Pancreas (tissue), 10 donors: Measurements from ENCODE around the gene ARFGAP1. TPM values are rescaled to one million over a fixed set of nuclear protein-coding genes. Genes with fewer than 3 reads are reported as not detected.
A peak's percentile ranks its signal among the peaks of the same experiment; 100 is the strongest.

Experiments
- ATAC-seq, 4 donors: fragments of 200-7000 bp; cut with Tn5 transposase; one replicate each; pipeline versions ENCODE4 v1.8.0 to v1.9.1; 2020; ENCODE audit warnings: mild to moderate bottlenecking in 4 of 4, moderate library complexity in 4 of 4
- DNase-seq, 6 donors: peaks; one replicate each; pipeline ENCODE4 v3.0.0-alpha.2; 2020
- FAIRE-seq: peaks from 2 replicates; lab custom pipeline; 2012; peaks lifted over from hg19 to GRCh38; lab: Jason Lieb, UNC
- H3K27ac ChIP-seq, 4 donors: fragments of 200-600 bp; sonication (generic); 1 replicate in 3 of 4; 2 replicates in 1 of 4; pipeline versions ENCODE4 v1.5.0 to v1.8.0; 2020
- H3K27me3 ChIP-seq, 4 donors: fragments of 200-600 bp; one replicate each; pipeline ENCODE4 v1.8.0; 2021
- H3K36me3 ChIP-seq, 3 donors: fragments of 200-600 bp; sonication (generic) in 1 of 3; one replicate each; pipeline versions ENCODE4 v1.5.0 to v1.8.0; 2020 to 2021
- H3K4me1 ChIP-seq, 3 donors: fragments of 200-600 bp; one replicate each; pipeline ENCODE4 v1.8.0; 2021
- H3K4me3 ChIP-seq, 4 donors: fragments of 200-600 bp; sonication (generic) in 2 of 4; one replicate each; pipeline versions ENCODE4 v1.5.0 to v1.8.0; 2020 to 2021
- H3K9me3 ChIP-seq, 4 donors: fragments of 200-600 bp; one replicate each; pipeline ENCODE4 v1.8.0; 2021
- CTCF ChIP-seq, 4 donors: fragments of 200-600 bp; sonication (generic) in 3 of 4; IDR thresholded peaks; one replicate each; pipeline versions ENCODE4 v1.5.0 to v1.8.0; 2021; ENCODE audit warnings: antibody characterized with exemption in 4 of 4
- WGBS, 2 donors: extraction: QIAGEN DNeasy Blood & Tissue Kit; methylation state at CpG; one replicate each; pipeline ENCODE4 v1.1.7; 2013; 5-methylcytosine and 5-hydroxymethylcytosine counted together
- intact Hi-C, 3 donors: fragments of 100-400 bp; cut with DNase I; formaldehyde crosslinking; loops; one replicate each; pipeline versions ENCODE4 v1.11.1 to v1.14.2; 2022
- polyA plus RNA-seq, 2 donors: library from polyadenylated mRNA; stranded (reverse); fragments of 200-250 nt; gene quantifications; one replicate each; pipeline ENCODE4 v1.2.3, GENCODE V29; 2013
- total RNA-seq, 6 donors: library from RNA; stranded (reverse); fragmentation: NEBNext Ultra II Directional in 4 of 6; extraction: Animal tissue kit (Norgen Biotek cat#: 25700) in 4 of 6; gene quantifications; one replicate each; pipeline versions ENCODE4 v1.2.1 to v1.2.4, GENCODE V29; 2021 to 2023
- donor health status: healthy with polysubstance abuse.
- donor health status: DM: no; HTN: no; CAD: no; lungs with moderate emphysema.
- donor health status: DM: no; HTN: no; CAD: no.
- donor health status: control.
- donor health status: control.
- donor health status: Bipolar disorder and iron deficiency.
- donor health status: DM: yes; HTN: yes; CAD: no.
- donor health status: DM: no; HTN: no; CAD: no.
- donor health status: DM: no; HTN: no; CAD: no.
- donor health status: DM: yes; HTN: yes; CAD: no.

ARFGAP1 gene
- total and polyA plus RNA-seq, 8 donors: 34.0 to 251 (median 53.3) TPM

- 33 to 44% methylated on average over 13 to 17 of the region's 17 CpGs for WGBS, 2 donors
- Histone ChIP-seq H3K36me3 (no peaks in the 10 kb centered on the region), H3K27me3 (peaks cover 0 to 3% (median 0%) of the 10 kb centered on the region in 4 donors), H3K9me3 (no peaks in the 10 kb centered on the region), H3K27ac (no peak within 1 kb of the TSS), H3K4me3 (no peak within 1 kb of the TSS), H3K4me1 (no peaks in the 10 kb centered on the region)
- peak in 1 of 6 donors; percentile 55 for DNase-seq
- intact Hi-C loops: no loop called here
- TF ChIP-seq CTCF (IDR thresholded peaks at IDR 0.05): no peak
- FAIRE-seq: no peak
- ATAC-seq: no peak
These were observed 37.1 kb upstream of the ARFGAP1 start, which contains the start of gene BIRC7 for GRCh38 chr20:63235399-63235983. BIRC7 (plus strand) TSS chr20:63235905; CDS start chr20:63236097, 192 bp downstream.

GRCh38 chr20:63236116-63236837, 36.3 kb upstream of the ARFGAP1 start:
- intact Hi-C loops: no loop called here
- no peaks in the 10 kb centered on the region for H3K36me3 ChIP-seq
- no peak overlapping the region for H3K27ac ChIP-seq
- FAIRE-seq (no peak), ATAC-seq (no peak), DNase-seq (peak in 1 of 6 donors; percentile 69)
- WGBS, 2 donors: 69 to 77% methylated on average over 24 to 26 of the region's 26 CpGs
- TF ChIP-seq CTCF (IDR thresholded peaks at IDR 0.05): no peak
- peaks cover 0 to 3% (median 0%) of the 10 kb centered on the region in 4 donors for H3K27me3 ChIP-seq
- no peaks in the 10 kb centered on the region for H3K9me3 ChIP-seq
- no peaks in the 10 kb centered on the region for H3K4me1 ChIP-seq
- H3K4me3 ChIP-seq: no peak overlapping the region

GRCh38 chr20:63238031-63238430, 34.6 kb upstream of the ARFGAP1 start:
- WGBS, 2 donors: 58 to 79% methylated on average over 10 of the region's 10 CpGs
- no peak overlapping the region for H3K27ac ChIP-seq
- DNase-seq (peak in 1 of 6 donors; percentile 60), FAIRE-seq (no peak), ATAC-seq (no peak)
- H3K4me3 ChIP-seq: no peak overlapping the region
- no peaks in the 10 kb centered on the region for H3K9me3 ChIP-seq
- H3K4me1 ChIP-seq: no peaks in the 10 kb centered on the region
- TF ChIP-seq CTCF (IDR thresholded peaks at IDR 0.05): no peak
- peaks cover 0 to 3% (median 0%) of the 10 kb centered on the region in 4 donors for H3K27me3 ChIP-seq
- no peaks in the 10 kb centered on the region for H3K36me3 ChIP-seq
- intact Hi-C loops: no loop called here

GRCh38 chr20:63238514-63239125, 34.0 kb upstream of the ARFGAP1 start:
- intact Hi-C loops: no loop called here
- DNase-seq (peak in 1 of 6 donors; percentile 47), ATAC-seq (no peak), FAIRE-seq (no peak)
- 39 to 46% methylated on average over 14 to 16 of the region's 16 CpGs for WGBS, 2 donors
- no peaks in the 10 kb centered on the region for H3K4me1 ChIP-seq
- TF ChIP-seq CTCF (IDR thresholded peaks at IDR 0.05): no peak
- no peak overlapping the region for H3K27ac ChIP-seq
- H3K36me3 ChIP-seq: no peaks in the 10 kb centered on the region
- peaks cover 0 to 3% (median 0%) of the 10 kb centered on the region in 4 donors for H3K27me3 ChIP-seq
- H3K9me3 ChIP-seq: no peaks in the 10 kb centered on the region
- H3K4me3 ChIP-seq: no peak overlapping the region
